IPS-NIHi11 (cell line): ENCODE results near the gene MEAF6.
"Not testable (repeated sequence)": the region's sequence is repeated elsewhere in the genome, so short reads cannot be mapped to it uniquely, and the experiment has no call there.

Experiments
- DNase-seq: peaks from one replicate; pipeline ENCODE4 v3.0.0; 2012; ENCODE audit warnings: mixed read lengths, low spot score

The MEAF6 gene

GRCh38 chr1:37532418-37533156 lies 18.0 kb upstream of the MEAF6 start:
- DNase-seq = not testable (repeated sequence)

- not testable (repeated sequence) for DNase-seq
Measured at GRCh38 chr1:37529888-37530287, 15.3 kb upstream of the MEAF6 start.

GRCh38 chr1:37519613-37520012 lies 5.0 kb upstream of the MEAF6 start:
- DNase-seq = no peak

GRCh38 chr1:37518929-37519328 lies 4.4 kb upstream of the MEAF6 start:
- DNase-seq = not testable (repeated sequence)

GRCh38 chr1:37518241-37518640 lies 3.7 kb upstream of the MEAF6 start:
- not testable (repeated sequence) for DNase-seq

- no peak for DNase-seq
Measured at GRCh38 chr1:37517569-37517968, 3.0 kb upstream of the MEAF6 start.

GRCh38 chr1:37515185-37516034 lies 844 bp upstream of the MEAF6 start:
- no peak for DNase-seq

- peak; percentile 77 for DNase-seq
Measured at GRCh38 chr1:37513795-37514349, 694 bp downstream of the MEAF6 start.

GRCh38 chr1:37509181-37509580 lies 5.4 kb downstream of the MEAF6 start:
- no peak for DNase-seq

- DNase-seq = no peak
Measured at GRCh38 chr1:37506740-37507139, 7.8 kb downstream of the MEAF6 start.

- not testable (repeated sequence) for DNase-seq
Measured at GRCh38 chr1:37502791-37503190, 11.8 kb downstream of the MEAF6 start.

- no peak for DNase-seq
Measured at GRCh38 chr1:37502104-37502503, 12.5 kb downstream of the MEAF6 start.

GRCh38 chr1:37501661-37502060 lies 12.9 kb downstream of the MEAF6 start:
- DNase-seq = no peak

- DNase-seq = no peak
Measured at GRCh38 chr1:37498872-37499617, 15.5 kb downstream of the MEAF6 start.

GRCh38 chr1:37497832-37498231 lies 16.7 kb downstream of the MEAF6 start:
- no peak for DNase-seq

GRCh38 chr1:37495875-37496274 lies 18.7 kb downstream of the MEAF6 start:
- no peak for DNase-seq

GRCh38 chr1:37493336-37494098 lies 21.0 kb downstream of the MEAF6 start:
- DNase-seq = no peak

GRCh38 chr1:37487619-37487984 lies 27.0 kb downstream of the MEAF6 start:
- DNase-seq = no peak

GRCh38 chr1:37486680-37487618 lies 27.6 kb downstream of the MEAF6 start:
- DNase-seq = peak; percentile 91

- DNase-seq = no peak
Measured at GRCh38 chr1:37485902-37486679, 28.5 kb downstream of the MEAF6 start.
